Measurements from ENCODE around the gene MBP.

MBP gene

DNA sequence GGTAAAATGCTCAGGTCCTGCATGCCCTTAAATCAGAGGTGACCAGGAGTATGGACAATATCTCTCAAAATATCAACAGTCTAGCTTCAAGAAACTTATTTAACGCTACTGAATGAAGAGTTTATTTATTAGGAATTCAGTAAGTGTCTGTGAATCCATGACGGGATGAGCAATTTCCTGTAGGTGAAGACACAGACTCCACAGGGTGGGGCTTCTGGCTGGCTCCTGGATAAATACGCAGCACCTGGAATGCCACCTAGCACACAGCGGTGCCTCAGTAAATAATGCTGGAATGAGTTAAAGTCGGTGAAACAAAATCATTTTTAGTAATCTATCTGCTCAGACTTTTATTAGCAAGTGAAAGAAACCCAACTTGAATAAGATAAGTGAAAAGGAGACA lies 29.4 kb upstream of the MBP start:
- Mint-ChIP-seq H3K27ac (no peak overlapping the region), H3K27me3 (peaks cover 17% of the 10 kb centered on the region), H3K4me1 (peaks cover 17% of the 10 kb centered on the region), H3K4me3 (no peak overlapping the region), H3K36me3 (no peaks in the 10 kb centered on the region), H3K9me3 (no peaks in the 10 kb centered on the region)
- ATAC-seq (ENCODE audit: low read depth) (no peak), DNase-seq (ENCODE audit: low spot score in 2 of 2) (no peak)

DNA sequence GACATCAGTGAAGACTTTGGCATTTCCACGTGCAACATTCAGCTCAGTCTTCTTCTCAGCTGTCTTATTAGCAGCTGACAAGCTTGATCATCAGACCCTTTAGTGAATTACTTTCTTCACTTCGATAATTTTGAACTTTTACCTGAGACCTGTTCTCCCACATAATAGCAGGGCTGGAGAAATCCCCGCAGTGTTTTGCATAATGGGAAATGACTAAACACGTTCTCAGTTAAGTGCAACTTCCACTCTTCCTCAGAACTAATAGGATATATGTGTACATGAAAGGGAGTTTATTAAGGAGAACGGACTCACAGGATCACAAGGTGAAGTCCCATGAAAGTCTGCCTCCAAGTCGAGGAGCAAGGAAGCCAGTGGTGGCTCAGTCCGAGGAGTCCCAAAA lies 28.8 kb upstream of the MBP start:
- no peaks in the 10 kb centered on the region for H3K9me3 Mint-ChIP-seq
- H3K4me1 Mint-ChIP-seq: peaks cover 18% of the 10 kb centered on the region
- peaks cover 17% of the 10 kb centered on the region for H3K27me3 Mint-ChIP-seq
- no peak overlapping the region for H3K27ac Mint-ChIP-seq
- no peaks in the 10 kb centered on the region for H3K36me3 Mint-ChIP-seq
- H3K4me3 Mint-ChIP-seq: no peak overlapping the region
- DNase-seq (ENCODE audit: low spot score in 2 of 2) (no peak), ATAC-seq (ENCODE audit: low read depth) (no peak)

DNA sequence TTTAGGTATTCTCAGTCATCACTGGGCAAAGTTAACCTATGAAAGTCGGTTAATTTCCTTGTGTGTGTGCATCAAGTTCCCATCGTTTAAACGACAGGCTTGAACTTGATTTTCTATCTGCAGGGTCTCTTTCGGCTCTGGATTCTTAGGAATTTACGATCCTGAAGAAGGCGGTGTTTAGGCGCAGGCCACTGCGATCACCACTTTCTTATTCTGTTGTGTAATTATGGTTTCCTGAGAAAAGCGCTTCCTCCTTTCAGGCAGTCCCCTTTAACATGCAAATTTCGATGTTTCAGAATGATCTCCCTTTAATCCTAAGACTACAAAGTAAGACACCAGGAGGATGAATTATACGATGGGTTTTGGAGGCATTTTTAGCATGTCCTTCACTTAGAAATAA lies 27.9 kb upstream of the MBP start:
- H3K4me1 Mint-ChIP-seq: peaks cover 19% of the 10 kb centered on the region
- H3K27ac Mint-ChIP-seq: no peak overlapping the region
- no peaks in the 10 kb centered on the region for H3K9me3 Mint-ChIP-seq
- peak overlapping the region; percentile 46 for H3K4me3 Mint-ChIP-seq
- H3K27me3 Mint-ChIP-seq: peaks cover 17% of the 10 kb centered on the region
- ATAC-seq (ENCODE audit: low read depth) (peak; percentile 55), DNase-seq (ENCODE audit: low spot score in 2 of 2) (no peak)
- H3K36me3 Mint-ChIP-seq: no peaks in the 10 kb centered on the region

DNA sequence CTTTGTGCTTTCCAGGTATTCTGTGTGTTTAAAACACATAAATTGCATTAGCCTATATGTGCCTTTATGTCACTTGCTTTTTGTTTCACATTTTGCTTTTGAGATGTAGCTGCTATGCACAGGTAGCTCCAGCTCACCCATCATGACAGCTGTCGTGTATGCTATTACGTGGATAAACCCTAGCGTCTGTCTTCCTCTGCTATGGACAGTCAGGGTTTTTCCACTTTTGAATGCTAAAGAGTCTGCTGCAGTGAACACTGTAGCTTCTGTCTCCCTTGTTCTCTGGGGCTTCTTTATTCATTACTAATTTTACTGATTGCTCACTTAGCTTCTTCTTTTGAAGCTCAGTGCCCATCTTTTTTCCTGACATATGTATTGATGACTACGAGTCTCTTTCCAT lies 24.7 kb upstream of the MBP start:
- H3K36me3 Mint-ChIP-seq: no peaks in the 10 kb centered on the region
- H3K27ac Mint-ChIP-seq: no peak overlapping the region
- H3K9me3 Mint-ChIP-seq: no peaks in the 10 kb centered on the region
- H3K4me1 Mint-ChIP-seq: peaks cover 14% of the 10 kb centered on the region
- DNase-seq (ENCODE audit: low spot score in 2 of 2): no peak
- no peak overlapping the region for H3K4me3 Mint-ChIP-seq
- peak; percentile 50 for ATAC-seq (ENCODE audit: low read depth)
- peaks cover 8% of the 10 kb centered on the region for H3K27me3 Mint-ChIP-seq

DNA sequence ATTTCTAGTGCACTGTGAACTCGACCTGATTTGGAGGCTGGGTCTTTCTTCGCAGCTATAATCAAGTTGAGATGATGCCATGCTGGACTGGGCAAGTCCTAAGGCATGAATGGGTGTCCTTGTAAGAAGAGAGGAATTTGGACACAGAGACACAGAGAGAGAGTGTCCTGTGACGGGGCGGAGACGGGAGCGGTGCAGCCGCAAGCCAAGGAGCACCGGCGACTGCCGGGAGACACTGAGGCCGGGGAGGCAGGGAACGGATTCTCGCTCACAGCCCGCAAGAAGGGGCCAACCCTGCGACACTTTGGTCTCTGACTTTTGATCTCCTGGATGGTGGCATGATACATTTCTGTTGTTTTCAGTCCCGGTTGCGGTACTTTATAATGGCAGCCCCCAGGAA lies 22.4 kb upstream of the MBP start:
- no peak overlapping the region for H3K27ac Mint-ChIP-seq
- H3K9me3 Mint-ChIP-seq: no peaks in the 10 kb centered on the region
- no peak for ATAC-seq (ENCODE audit: low read depth)
- H3K27me3 Mint-ChIP-seq: peaks cover 7% of the 10 kb centered on the region
- H3K4me3 Mint-ChIP-seq: no peak overlapping the region
- H3K36me3 Mint-ChIP-seq: no peaks in the 10 kb centered on the region
- peaks cover 12% of the 10 kb centered on the region for H3K4me1 Mint-ChIP-seq
- DNase-seq (ENCODE audit: low spot score in 2 of 2): no peak

DNA sequence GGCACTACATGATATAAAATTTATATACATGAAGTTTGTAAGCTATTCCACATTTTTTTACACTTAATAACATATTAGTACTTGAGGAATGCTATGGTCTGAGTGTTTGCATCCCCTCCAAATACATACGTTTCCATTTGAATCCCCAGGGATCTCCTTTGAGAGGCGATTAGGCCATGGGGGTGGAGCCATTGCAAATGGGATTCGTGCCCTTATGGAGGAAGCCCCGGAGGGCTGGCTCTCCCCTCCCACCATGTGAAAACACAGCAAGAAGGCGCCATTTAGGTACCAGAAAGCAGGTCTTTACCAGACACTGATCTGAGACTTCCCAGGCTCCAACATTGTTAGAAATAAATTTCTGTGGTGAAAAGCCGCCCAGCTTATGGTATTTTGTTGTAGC lies 20.8 kb upstream of the MBP start:
- DNase-seq (ENCODE audit: low spot score in 2 of 2) (no peak), ATAC-seq (ENCODE audit: low read depth) (no peak)
- H3K4me3 Mint-ChIP-seq: no peak overlapping the region
- no peak overlapping the region for H3K27ac Mint-ChIP-seq
- no peaks in the 10 kb centered on the region for H3K9me3 Mint-ChIP-seq
- peaks cover 3% of the 10 kb centered on the region for H3K27me3 Mint-ChIP-seq
- peaks cover 15% of the 10 kb centered on the region for H3K4me1 Mint-ChIP-seq
- H3K36me3 Mint-ChIP-seq: no peaks in the 10 kb centered on the region

GRCh38 chr18:77151772-77152520 lies 19.4 kb upstream of the MBP start:
- peak overlapping the region; percentile 21 for H3K27ac Mint-ChIP-seq
- H3K36me3 Mint-ChIP-seq: no peaks in the 10 kb centered on the region

DNA sequence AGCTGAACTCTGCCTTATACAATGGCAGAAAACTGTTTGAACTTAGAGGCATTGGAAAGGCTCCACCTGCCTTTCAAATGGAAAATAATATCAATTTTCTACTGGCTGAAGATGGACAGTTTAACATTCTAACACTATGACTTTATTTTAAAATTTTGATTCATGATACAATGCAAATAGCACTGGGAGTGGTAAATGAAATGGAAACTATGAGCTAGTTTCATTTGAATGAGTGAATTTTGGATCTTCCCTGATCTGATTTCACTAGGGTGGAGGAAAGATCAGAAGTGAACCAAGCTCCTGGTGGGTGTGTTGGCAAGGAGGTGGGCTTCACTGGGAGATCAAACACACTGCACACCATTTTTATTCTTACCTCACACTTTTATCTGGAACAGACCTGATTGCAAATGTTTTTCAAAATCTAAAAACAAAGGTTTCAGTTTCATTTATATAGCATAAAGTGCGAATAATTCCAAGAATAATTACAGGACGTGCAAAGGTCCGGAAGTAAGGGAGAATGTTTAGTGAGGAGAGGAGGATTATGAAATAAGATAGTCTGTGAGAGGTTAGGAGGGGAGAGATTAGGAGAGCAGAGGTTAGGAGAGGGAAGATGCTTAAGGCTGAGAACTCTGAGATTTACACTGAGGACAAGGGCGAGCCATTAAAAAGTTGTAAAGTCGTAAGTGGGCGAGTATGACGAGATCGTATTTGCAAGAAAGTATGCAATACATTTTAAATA lies 18.6 kb upstream of the MBP start:
- Mint-ChIP-seq H3K9me3 (no peaks in the 10 kb centered on the region), H3K4me3 (peak overlapping the region; percentile 58), H3K36me3 (no peaks in the 10 kb centered on the region), H3K27ac (peak overlapping the region; percentile 21), H3K27me3 (peaks cover 3% of the 10 kb centered on the region), H3K4me1 (peaks cover 21% of the 10 kb centered on the region)
- ATAC-seq (ENCODE audit: low read depth) (no peak), DNase-seq (ENCODE audit: low spot score in 2 of 2) (no peak)

More at GRCh38 chr18:77151772-77152520, 19.4 kb upstream of the MBP start:
- peaks cover 22% of the 10 kb centered on the region for H3K4me1 Mint-ChIP-seq
- DNase-seq (ENCODE audit: low spot score in 2 of 2) (peak; percentile 44 to 56), ATAC-seq (ENCODE audit: low read depth) (peak; percentile 73)
- H3K9me3 Mint-ChIP-seq: no peaks in the 10 kb centered on the region
- H3K27me3 Mint-ChIP-seq: peaks cover 3% of the 10 kb centered on the region
- peak overlapping the region; percentile 58 for H3K4me3 Mint-ChIP-seq

DNA sequence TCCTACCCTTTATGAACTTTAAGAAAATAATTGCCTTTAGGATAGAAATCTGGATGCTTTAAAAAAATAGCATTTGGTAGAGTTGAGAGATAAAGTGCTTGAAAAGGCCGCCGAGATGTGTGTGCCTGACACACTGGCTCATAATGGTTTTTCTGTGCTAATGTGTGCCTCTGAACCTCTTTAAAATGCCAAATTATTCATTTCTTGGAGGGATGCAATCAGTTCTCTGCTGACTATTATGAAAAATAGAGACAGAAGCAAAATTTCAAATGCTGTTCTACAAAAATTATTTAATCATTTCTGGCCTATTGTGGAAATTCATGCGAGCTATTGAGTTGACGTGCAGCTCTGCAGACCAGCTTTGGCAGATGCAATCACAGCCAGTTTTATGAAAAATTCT lies 18.0 kb upstream of the MBP start:
- Mint-ChIP-seq H3K4me3 (no peak overlapping the region), H3K9me3 (no peaks in the 10 kb centered on the region), H3K4me1 (peaks cover 23% of the 10 kb centered on the region), H3K27ac (no peak overlapping the region), H3K36me3 (no peaks in the 10 kb centered on the region), H3K27me3 (peaks cover 3% of the 10 kb centered on the region)
- DNase-seq (ENCODE audit: low spot score in 2 of 2) (no peak), ATAC-seq (ENCODE audit: low read depth) (no peak)

DNA sequence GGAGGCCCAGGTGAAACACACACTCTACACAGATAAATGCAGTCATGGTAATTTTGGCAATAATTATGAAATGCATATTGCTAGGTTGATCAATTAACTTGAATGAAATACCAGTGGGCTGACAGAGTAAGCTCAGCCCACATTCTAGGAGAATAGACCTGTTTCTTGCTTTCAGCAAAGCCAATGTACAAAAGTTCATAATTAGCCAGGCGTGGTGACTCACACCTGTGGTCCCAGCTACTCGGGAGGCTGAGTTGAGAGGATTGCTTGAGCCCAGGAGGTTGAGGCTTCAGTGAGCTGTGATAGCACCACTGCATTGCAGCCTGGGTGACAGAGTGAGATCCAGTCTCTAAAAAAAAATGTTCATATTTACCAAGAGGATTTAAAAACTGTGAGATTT lies 15.7 kb upstream of the MBP start:
- no peaks in the 10 kb centered on the region for H3K27me3 Mint-ChIP-seq
- DNase-seq (ENCODE audit: low spot score in 2 of 2) (no peak), ATAC-seq (ENCODE audit: low read depth) (no peak)
- H3K27ac Mint-ChIP-seq: no peak overlapping the region
- H3K4me3 Mint-ChIP-seq: no peak overlapping the region
- no peaks in the 10 kb centered on the region for H3K36me3 Mint-ChIP-seq
- H3K4me1 Mint-ChIP-seq: peaks cover 23% of the 10 kb centered on the region
- peaks cover 4% of the 10 kb centered on the region for H3K9me3 Mint-ChIP-seq

GRCh38 chr18:77147418-77147852 lies 14.9 kb upstream of the MBP start:
- no peak overlapping the region for H3K4me3 Mint-ChIP-seq
- H3K36me3 Mint-ChIP-seq: peaks cover 4% of the 10 kb centered on the region
- no peaks in the 10 kb centered on the region for H3K27me3 Mint-ChIP-seq
- ATAC-seq (ENCODE audit: low read depth) (peak; percentile 40), DNase-seq (ENCODE audit: low spot score in 2 of 2) (no peak)
- peak overlapping the region; percentile 28 for H3K27ac Mint-ChIP-seq
- peaks cover 7% of the 10 kb centered on the region for H3K9me3 Mint-ChIP-seq
- peaks cover 23% of the 10 kb centered on the region for H3K4me1 Mint-ChIP-seq

DNA sequence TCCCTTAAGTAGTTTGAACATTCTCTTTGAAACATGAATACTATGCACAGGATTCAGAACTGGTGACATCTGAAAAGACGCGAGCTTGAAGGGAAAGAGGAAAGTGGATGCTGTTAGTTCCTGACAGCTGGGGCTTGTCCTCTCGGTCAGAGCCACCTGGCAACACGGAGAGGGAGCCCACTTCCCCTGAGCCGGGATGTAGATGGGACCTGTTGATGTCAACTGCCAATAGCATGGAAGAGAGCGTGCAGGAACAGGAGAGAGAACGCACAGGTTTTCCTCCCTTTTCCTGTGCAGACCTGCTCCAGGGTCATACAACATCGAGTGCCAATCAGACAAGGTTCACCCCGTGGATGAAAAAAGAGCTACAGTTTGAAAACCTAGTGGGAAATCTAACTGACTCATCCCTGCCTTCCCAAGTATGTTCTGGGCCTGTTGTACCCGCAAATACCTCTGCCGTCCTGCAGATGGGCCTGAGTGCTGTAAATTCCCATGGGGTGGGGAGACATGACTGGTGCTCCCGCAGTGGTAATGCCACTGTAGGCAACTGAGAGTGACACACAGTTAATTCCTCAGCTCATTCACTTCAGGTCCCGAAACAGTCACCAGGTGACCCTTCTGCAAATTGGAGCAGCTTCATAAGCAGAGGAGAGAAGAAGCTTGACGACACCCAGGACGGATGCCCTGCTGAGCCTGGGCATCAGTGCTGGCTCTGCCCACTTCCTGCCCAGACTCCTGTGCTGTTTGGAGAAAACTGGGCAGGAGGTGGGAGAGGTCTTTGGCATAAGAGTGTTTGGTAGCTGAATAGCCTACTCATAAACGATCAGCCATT lies 13.9 kb upstream of the MBP start:
- Mint-ChIP-seq H3K27ac (no peak overlapping the region), H3K4me1 (peaks cover 18% of the 10 kb centered on the region), H3K27me3 (no peaks in the 10 kb centered on the region), H3K4me3 (no peak overlapping the region), H3K36me3 (peaks cover 6% of the 10 kb centered on the region), H3K9me3 (peaks cover 11% of the 10 kb centered on the region)
- ATAC-seq (ENCODE audit: low read depth) (no peak), DNase-seq (ENCODE audit: low spot score in 2 of 2) (no peak)

- Mint-ChIP-seq H3K4me3 (no peak overlapping the region), H3K36me3 (peaks cover 6% of the 10 kb centered on the region), H3K27ac (no peak overlapping the region), H3K4me1 (peaks cover 18% of the 10 kb centered on the region), H3K27me3 (no peaks in the 10 kb centered on the region), H3K9me3 (peaks cover 11% of the 10 kb centered on the region)
- ATAC-seq (ENCODE audit: low read depth): no peak
- DNase-seq (ENCODE audit: low spot score in 2 of 2): no peak
These were observed 12.8 kb upstream of the MBP start for GRCh38 chr18:77145364-77145901.
